ENCODE results near the gene KAZN.

Gene KAZN

DNA sequence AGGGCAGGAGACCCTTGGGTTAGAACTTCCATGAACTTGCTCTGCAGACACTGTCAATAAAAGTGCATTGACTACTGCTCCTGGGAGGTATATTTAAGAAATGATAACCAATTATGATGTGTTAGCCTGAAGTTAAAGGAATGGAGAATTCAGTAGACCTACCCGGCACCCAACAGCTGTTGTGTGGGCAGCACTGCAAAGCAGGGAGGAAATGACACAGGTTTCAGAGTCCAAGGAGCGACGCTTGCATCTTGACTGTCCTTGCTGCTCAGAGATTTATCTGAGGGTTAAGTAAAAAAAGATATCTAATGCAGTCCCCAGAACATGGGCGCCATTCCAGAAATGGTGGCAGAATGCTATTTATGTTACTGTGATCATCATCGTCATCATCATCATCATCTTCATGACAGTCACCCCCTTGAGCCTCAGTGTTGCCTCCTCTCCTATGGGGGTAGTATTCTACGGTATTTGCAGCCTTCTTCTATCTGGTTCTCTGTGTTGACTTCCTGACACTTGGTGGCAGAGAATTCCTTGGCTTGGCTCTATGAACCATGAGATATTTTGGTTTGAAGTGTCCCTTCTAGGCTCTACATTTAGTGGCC is 225.9 kb downstream of the KAZN start:
- no peak overlapping the region for H3K4me3 ChIP-seq (ENCODE audit: control insufficient read depth, low read depth, low read length)
- TF ChIP-seq, protein P1, sequence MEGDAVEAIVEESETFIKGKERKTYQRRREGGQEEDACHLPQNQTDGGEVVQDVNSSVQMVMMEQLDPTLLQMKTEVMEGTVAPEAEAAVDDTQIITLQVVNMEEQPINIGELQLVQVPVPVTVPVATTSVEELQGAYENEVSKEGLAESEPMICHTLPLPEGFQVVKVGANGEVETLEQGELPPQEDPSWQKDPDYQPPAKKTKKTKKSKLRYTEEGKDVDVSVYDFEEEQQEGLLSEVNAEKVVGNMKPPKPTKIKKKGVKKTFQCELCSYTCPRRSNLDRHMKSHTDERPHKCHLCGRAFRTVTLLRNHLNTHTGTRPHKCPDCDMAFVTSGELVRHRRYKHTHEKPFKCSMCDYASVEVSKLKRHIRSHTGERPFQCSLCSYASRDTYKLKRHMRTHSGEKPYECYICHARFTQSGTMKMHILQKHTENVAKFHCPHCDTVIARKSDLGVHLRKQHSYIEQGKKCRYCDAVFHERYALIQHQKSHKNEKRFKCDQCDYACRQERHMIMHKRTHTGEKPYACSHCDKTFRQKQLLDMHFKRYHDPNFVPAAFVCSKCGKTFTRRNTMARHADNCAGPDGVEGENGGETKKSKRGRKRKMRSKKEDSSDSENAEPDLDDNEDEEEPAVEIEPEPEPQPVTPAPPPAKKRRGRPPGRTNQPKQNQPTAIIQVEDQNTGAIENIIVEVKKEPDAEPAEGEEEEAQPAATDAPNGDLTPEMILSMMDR (conservative IDR thresholded peaks at IDR 0.05; ENCODE audit: control insufficient read depth, insufficient read depth, low read depth, low read length): no peak
- no peak for DNase-seq (ENCODE audit: low read depth)

DNA sequence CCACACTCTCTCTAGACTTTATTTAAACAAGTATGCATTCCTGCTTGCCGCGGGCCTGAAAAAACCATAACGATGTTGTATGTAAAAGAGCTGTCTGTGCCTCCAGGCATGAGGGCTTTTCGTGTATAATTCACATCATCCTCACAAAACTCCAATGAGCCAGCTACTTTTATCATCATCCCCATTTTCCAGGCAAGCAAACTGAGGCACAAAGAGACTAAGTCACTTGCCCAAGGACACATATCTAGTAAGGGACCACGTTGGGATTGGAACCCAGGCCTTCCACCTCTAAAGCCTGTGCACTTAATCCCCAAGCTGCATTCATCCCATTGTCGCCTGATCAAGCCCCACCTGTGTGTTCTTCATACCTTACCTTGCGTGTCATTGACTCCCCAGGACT is 226.9 kb downstream of the KAZN start:
- H3K4me3 ChIP-seq (ENCODE audit: control insufficient read depth, low read depth, low read length): no peak overlapping the region
- TF ChIP-seq, protein P1 (conservative IDR thresholded peaks at IDR 0.05; ENCODE audit: control insufficient read depth, insufficient read depth, low read depth, low read length): no peak

DNA sequence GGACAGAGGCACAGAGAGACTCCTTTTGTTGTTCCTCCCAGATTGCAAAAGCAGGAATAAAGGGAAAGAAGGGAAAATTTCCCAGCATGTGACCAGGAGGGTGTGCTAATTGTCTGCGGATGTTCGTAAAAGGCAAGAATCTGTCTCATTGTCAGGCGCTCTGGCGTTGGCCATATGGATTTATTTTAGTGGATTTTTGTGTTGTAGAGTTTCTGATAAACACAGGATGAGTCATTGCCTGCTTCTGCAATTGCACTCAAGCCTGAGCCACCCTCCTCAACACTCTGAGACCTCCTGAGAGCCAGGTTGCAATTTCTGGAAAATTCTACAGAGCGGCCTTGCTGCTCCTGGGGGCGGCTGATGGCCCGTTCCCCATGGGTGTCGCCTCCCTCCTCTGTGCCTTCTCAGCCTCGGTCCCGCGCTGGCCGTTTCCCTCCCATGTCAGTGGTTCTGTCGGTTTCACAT is 227.7 kb downstream of the KAZN start:
- TF ChIP-seq, protein P1 (conservative IDR thresholded peaks at IDR 0.05; ENCODE audit: control insufficient read depth, insufficient read depth, low read depth, low read length): no peak
- peak; percentile 94 for DNase-seq (ENCODE audit: low read depth)

More for the DNA sequence above, 226.9 kb downstream of the KAZN start:
- DNase-seq (ENCODE audit: low read depth): no peak

DNA sequence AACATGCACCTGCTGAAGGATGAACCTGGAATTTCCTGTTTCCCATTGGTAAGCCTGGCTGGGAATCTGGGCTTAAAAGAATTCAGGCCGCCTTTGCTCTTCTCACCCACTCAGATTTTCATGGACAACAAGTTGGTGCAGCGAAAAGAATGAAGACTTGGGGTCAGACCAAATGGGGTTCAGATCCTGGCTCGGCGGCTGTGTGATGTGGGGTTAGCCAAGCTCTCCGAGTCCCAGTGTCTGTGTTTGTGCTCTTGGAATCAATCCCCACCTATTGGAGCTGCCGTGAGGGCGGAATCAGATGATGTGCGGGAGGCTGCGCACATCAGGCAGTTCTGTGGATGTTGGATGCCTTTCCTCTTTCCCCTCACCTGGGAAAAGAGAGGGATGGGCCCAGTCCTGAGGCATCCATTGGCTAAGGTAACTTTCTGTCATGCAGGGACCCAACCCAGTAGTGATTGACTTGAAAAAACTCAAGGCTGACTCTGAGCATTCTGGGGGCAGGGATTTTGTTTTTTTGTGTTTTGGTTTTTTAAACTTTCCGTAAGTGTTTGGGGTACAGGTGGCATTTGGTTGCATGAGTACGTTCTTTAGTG is 228.3 kb downstream of the KAZN start:
- TF ChIP-seq, protein P1 (conservative IDR thresholded peaks at IDR 0.05; ENCODE audit: control insufficient read depth, insufficient read depth, low read depth, low read length): no peak
- H3K4me3 ChIP-seq (ENCODE audit: control insufficient read depth, low read depth, low read length): no peak overlapping the region
- no peak for DNase-seq (ENCODE audit: low read depth)

More for the DNA sequence above, 227.7 kb downstream of the KAZN start:
- H3K4me3 ChIP-seq (ENCODE audit: control insufficient read depth, low read depth, low read length): no peak overlapping the region

- TF ChIP-seq, protein P1 (conservative IDR thresholded peaks at IDR 0.05; ENCODE audit: control insufficient read depth, insufficient read depth, low read depth, low read length): no peak
- no peak overlapping the region for H3K4me3 ChIP-seq (ENCODE audit: control insufficient read depth, low read depth, low read length)
- no peak for DNase-seq (ENCODE audit: low read depth)
These were observed 229.4 kb downstream of the KAZN start for GRCh38 chr1:14827870-14828269.

DNA sequence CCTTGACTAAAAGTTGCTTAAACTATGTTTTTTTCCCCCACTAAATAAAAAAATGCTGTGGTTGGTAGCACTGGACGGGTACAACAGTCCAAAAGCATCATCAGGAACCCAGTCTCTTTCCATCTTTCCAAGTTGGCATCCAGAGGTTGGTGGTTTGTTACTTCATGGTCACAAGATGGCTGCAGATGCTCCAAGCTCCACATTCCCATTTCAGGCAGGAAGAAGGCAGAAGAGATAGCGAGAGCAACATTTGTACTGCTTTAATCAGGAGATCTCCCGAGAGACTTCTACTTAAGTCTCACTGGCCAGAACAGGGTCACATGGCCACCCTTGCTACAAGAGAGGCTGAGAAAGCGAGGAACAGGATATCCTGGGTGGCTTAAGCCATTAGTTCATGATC is 230.2 kb downstream of the KAZN start:
- TF ChIP-seq, protein P1 (conservative IDR thresholded peaks at IDR 0.05; ENCODE audit: control insufficient read depth, insufficient read depth, low read depth, low read length): no peak
- H3K4me3 ChIP-seq (ENCODE audit: control insufficient read depth, low read depth, low read length): no peak overlapping the region
- DNase-seq (ENCODE audit: low read depth): no peak

Measured in fibroblast of mammary gland (primary cell).